GM23338 (cell line): ENCODE data around the gene TOMM40. TPM values are rescaled to one million over a fixed set of nuclear protein-coding genes. Genes with fewer than 3 reads are reported as not detected.
"Not testable (repeated sequence)": the region's sequence is repeated elsewhere in the genome, so short reads cannot be mapped to it uniquely, and the experiment has no call there.

Experiments used
- ATAC-seq: fragments of 200-7000 bp; cut with Tn5 transposase; 3 replicates; pipeline ENCODE4 v1.9.1; 2020
- DNase-seq: peaks from one replicate; pipeline ENCODE4 v3.0.0-alpha.2; 2015; ENCODE audit warnings: low spot score
- H2AFZ ChIP-seq: fragments of 200-600 bp; sonication (generic); 2 replicates; pipeline ENCODE4 v1.8.0; 2016; ENCODE audit warnings: antibody characterized with exemption, mild to moderate bottlenecking, moderate library complexity
- H3F3A ChIP-seq: fragments of 200-600 bp; sonication (generic); replicated peaks from 2 replicates; pipeline ENCODE4 v1.8.0; 2017; ENCODE audit warnings: antibody characterized with exemption, mixed run types, low read depth
- H3K27ac ChIP-seq: fragments of 200-600 bp; sonication (generic); 2 replicates; pipeline ENCODE4 v1.6.1; 2016; ENCODE audit warnings: low read depth
- H3K27me3 ChIP-seq: fragments of 200-600 bp; sonication (generic); 2 replicates; pipeline ENCODE4 v1.8.0; 2016; ENCODE audit warnings: mild to moderate bottlenecking, mixed run types, moderate library complexity; ENCODE audit not compliant: insufficient read depth
- H3K36me3 ChIP-seq: fragments of 200-600 bp; sonication (generic); 2 replicates; pipeline ENCODE4 v1.8.0; 2016; ENCODE audit warnings: mild to moderate bottlenecking; ENCODE audit not compliant: insufficient read depth
- H3K4me1 ChIP-seq: fragments of 200-600 bp; sonication (generic); 2 replicates; pipeline ENCODE4 v1.8.0; 2016; ENCODE audit warnings: mild to moderate bottlenecking, moderate library complexity; ENCODE audit not compliant: insufficient read depth
- H3K4me2 ChIP-seq: fragments of 200-600 bp; sonication (generic); 2 replicates; pipeline ENCODE4 v1.7.1; 2017; ENCODE audit warnings: mixed run types
- H3K4me3 ChIP-seq: fragments of 200-600 bp; sonication (generic); 2 replicates; pipeline ENCODE4 v1.6.1; 2016; ENCODE audit warnings: mixed run types
- H3K79me2 ChIP-seq: fragments of 200-600 bp; sonication (generic); replicated peaks from 2 replicates; pipeline ENCODE4 v1.8.0; 2017; ENCODE audit warnings: mild to moderate bottlenecking; ENCODE audit not compliant: insufficient read depth
- H3K9me2 ChIP-seq: fragments of 200-600 bp; sonication (generic); 2 replicates; pipeline ENCODE4 v1.8.0; 2017; ENCODE audit not compliant: insufficient read depth
- H4K20me1 ChIP-seq: fragments of 200-600 bp; sonication (generic); replicated peaks from 2 replicates; pipeline ENCODE4 v1.8.0; 2017; ENCODE audit warnings: mild to moderate bottlenecking; ENCODE audit not compliant: insufficient read depth
- H3K27ac Mint-ChIP-seq: 2 replicates; pipeline ENCODE4 v1.8.0; 2020; ENCODE audit warnings: inconsistent platforms, mild to moderate bottlenecking, moderate library complexity, mixed read lengths
- H3K27me3 Mint-ChIP-seq: 3 replicates; pipeline ENCODE4 v1.8.0; 2022; ENCODE audit warnings: low read depth, mild to moderate bottlenecking, moderate library complexity, mixed read lengths, inconsistent platforms; ENCODE audit not compliant: insufficient read depth, poor library complexity
- H3K36me3 Mint-ChIP-seq: 3 replicates; pipeline ENCODE4 v1.8.0; 2021; ENCODE audit warnings: low read depth, mild to moderate bottlenecking, inconsistent platforms, moderate library complexity, mixed read lengths
- H3K4me1 Mint-ChIP-seq: 3 replicates; pipeline ENCODE4 v1.8.0; 2020; ENCODE audit warnings: mild to moderate bottlenecking, inconsistent platforms, mixed read lengths
- H3K4me3 Mint-ChIP-seq: 3 replicates; pipeline ENCODE4 v1.8.0; 2021; ENCODE audit warnings: moderate library complexity, mild to moderate bottlenecking, inconsistent platforms, mixed read lengths
- H3K9me3 Mint-ChIP-seq: 3 replicates; pipeline ENCODE4 v1.8.0; 2020; ENCODE audit warnings: moderate library complexity, mild to moderate bottlenecking, inconsistent platforms, mixed read lengths
- CREB1 ChIP-seq: fragments of 250-450 bp; sonication (Bioruptor Pico); IDR thresholded peaks from 2 replicates; pipeline ENCODE4 v1.5.0; 2020; ENCODE audit warnings: low read depth, mild to moderate bottlenecking, moderate library complexity
- ETS1 ChIP-seq: IDR thresholded peaks from 2 replicates; pipeline ENCODE4 v1.6.1; 2016; ENCODE audit warnings: antibody characterized with exemption
- EZH2phosphoT487 ChIP-seq: fragments of 200-600 bp; sonication (generic); IDR thresholded peaks from one replicate; pipeline ENCODE4 v1.8.1; 2018; ENCODE audit warnings: antibody characterized with exemption; ENCODE audit not compliant: unreplicated experiment
- JUNB ChIP-seq: IDR thresholded peaks from one replicate; pipeline ENCODE4 v1.6.1; 2016; ENCODE audit warnings: antibody characterized with exemption; ENCODE audit not compliant: unreplicated experiment
- STAT1 ChIP-seq: IDR thresholded peaks from one replicate; pipeline ENCODE4 v1.6.1; 2016; ENCODE audit warnings: antibody characterized with exemption; ENCODE audit not compliant: unreplicated experiment
- ZNF114 ChIP-seq: fragments of 250-450 bp; sonication (Bioruptor Pico); IDR thresholded peaks from 2 replicates; pipeline ENCODE4 v1.5.0; 2020; ENCODE audit warnings: mild to moderate bottlenecking, moderate library complexity
- polyA plus RNA-seq: library from polyadenylated mRNA; unstranded; fragments of >200 nt; fragmentation: Nextera tagmentation; extraction: Ambion mirVana; gene quantifications from 2 replicates; pipeline ENCODE4 v1.2.1, GENCODE V29; 2016
- total RNA-seq: library from RNA; depleted of rRNA; stranded (reverse); fragments of >200 nt; shearing (Covaris generic); gene quantifications from 2 replicates; pipeline ENCODE4 v1.2.3, GENCODE V29; 2014
- TF ChIP-seq, protein P1 (sequence below), 2 experiments: fragments of 200-600 bp in 1 of 2; sonication (generic) in 1 of 2; conservative IDR thresholded peaks; 2 replicates each; pipeline versions ENCODE4 v1.5.1 to v1.6.1; 2016 to 2017; ENCODE audit warnings: antibody characterized with exemption in 2 of 2, low read depth in 2 of 2, mild to moderate bottlenecking in 2 of 2, moderate library complexity in 1 of 2
- TF ChIP-seq, protein P2 (sequence below): IDR thresholded peaks from one replicate; pipeline ENCODE4 v1.6.1; 2018; ENCODE audit warnings: antibody characterized with exemption; ENCODE audit not compliant: unreplicated experiment

TOMM40 gene
- total and polyA plus RNA-seq, 2 experiments from 2014 or later = 142 to 273 TPM

DNA sequence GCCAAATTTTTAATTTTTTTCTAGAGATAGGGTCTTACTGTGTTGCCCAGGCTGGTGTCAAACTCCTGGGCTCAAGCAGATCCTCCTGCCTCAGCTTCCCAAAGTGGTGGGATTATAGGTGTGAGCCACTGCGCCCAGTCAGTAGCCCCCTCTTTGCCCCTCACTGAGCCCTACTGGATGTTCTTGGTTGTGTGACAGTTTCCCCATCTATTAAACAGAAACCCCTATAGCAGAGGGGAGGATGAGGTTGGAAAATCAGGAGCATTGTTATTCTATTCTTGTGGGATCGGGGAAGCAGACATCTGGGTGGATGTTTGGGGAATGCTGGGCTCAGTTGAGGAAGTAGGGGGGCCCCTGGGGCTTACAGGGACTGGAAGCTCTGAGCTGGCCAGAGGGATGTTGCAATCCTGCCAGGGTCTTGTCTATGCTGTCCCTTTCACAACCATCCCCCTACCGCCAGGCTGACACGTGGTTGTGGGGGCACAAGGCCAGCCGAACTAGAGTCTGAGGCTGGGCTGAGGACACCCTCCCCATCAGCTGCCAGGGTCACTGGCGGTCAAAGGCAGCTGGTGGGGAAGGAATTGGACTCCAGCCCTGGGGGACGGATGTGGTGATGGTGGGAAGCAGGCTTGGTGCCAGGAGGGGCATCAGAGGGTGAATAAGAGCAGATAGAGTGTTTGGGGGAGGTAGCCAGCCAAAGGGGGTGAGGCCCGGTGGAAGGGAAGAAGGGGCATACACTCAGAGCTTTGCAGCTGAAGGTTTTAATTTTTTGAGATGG is 34.2 kb downstream of the TOMM40 start (continued):
- no peak for TF ChIP-seq ETS1
- TF ChIP-seq JUNB = no peak
- TF ChIP-seq, protein P1, sequence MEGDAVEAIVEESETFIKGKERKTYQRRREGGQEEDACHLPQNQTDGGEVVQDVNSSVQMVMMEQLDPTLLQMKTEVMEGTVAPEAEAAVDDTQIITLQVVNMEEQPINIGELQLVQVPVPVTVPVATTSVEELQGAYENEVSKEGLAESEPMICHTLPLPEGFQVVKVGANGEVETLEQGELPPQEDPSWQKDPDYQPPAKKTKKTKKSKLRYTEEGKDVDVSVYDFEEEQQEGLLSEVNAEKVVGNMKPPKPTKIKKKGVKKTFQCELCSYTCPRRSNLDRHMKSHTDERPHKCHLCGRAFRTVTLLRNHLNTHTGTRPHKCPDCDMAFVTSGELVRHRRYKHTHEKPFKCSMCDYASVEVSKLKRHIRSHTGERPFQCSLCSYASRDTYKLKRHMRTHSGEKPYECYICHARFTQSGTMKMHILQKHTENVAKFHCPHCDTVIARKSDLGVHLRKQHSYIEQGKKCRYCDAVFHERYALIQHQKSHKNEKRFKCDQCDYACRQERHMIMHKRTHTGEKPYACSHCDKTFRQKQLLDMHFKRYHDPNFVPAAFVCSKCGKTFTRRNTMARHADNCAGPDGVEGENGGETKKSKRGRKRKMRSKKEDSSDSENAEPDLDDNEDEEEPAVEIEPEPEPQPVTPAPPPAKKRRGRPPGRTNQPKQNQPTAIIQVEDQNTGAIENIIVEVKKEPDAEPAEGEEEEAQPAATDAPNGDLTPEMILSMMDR (conservative IDR thresholded peaks at IDR 0.05; ENCODE audit: low read depth in 2 of 2) = no peak
- TF ChIP-seq ZNF114 (CRISPR knock-in tag) = no peak
- no peak for TF ChIP-seq CREB1 (CRISPR knock-in tag)
- TF ChIP-seq, protein P2, sequence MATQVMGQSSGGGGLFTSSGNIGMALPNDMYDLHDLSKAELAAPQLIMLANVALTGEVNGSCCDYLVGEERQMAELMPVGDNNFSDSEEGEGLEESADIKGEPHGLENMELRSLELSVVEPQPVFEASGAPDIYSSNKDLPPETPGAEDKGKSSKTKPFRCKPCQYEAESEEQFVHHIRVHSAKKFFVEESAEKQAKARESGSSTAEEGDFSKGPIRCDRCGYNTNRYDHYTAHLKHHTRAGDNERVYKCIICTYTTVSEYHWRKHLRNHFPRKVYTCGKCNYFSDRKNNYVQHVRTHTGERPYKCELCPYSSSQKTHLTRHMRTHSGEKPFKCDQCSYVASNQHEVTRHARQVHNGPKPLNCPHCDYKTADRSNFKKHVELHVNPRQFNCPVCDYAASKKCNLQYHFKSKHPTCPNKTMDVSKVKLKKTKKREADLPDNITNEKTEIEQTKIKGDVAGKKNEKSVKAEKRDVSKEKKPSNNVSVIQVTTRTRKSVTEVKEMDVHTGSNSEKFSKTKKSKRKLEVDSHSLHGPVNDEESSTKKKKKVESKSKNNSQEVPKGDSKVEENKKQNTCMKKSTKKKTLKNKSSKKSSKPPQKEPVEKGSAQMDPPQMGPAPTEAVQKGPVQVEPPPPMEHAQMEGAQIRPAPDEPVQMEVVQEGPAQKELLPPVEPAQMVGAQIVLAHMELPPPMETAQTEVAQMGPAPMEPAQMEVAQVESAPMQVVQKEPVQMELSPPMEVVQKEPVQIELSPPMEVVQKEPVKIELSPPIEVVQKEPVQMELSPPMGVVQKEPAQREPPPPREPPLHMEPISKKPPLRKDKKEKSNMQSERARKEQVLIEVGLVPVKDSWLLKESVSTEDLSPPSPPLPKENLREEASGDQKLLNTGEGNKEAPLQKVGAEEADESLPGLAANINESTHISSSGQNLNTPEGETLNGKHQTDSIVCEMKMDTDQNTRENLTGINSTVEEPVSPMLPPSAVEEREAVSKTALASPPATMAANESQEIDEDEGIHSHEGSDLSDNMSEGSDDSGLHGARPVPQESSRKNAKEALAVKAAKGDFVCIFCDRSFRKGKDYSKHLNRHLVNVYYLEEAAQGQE = no peak
- no peak for TF ChIP-seq STAT1
- TF ChIP-seq EZH2phosphoT487 = no peak

GRCh38 chr19:44926245-44927077 is 35.4 kb downstream of the TOMM40 start:
- not testable (repeated sequence) for H2AFZ ChIP-seq, H4K20me1 ChIP-seq, H3K27me3 ChIP-seq, H3K27ac ChIP-seq, H3K36me3 ChIP-seq, H3K9me3 Mint-ChIP-seq, H3F3A ChIP-seq, DNase-seq, H3K36me3 Mint-ChIP-seq, H3K9me2 ChIP-seq, H3K79me2 ChIP-seq
- Mint-ChIP-seq H3K4me1 (peaks cover 19% of the 10 kb centered on the region), H3K4me3 (peak overlapping the region; percentile 58), H3K27me3 (peaks cover 23% of the 10 kb centered on the region), H3K27ac (peak overlapping the region; percentile 93)
- Histone ChIP-seq H3K4me3 (peak overlapping the region; percentile 39; the same call in 1 of the 2 replicates), H3K4me1 (peaks cover 10% of the 10 kb centered on the region; the same call in 1 of the 2 replicates), H3K4me2 (peak overlapping the region; percentile 77)
- ATAC-seq = peak; percentile 61
